HG03439 (cell line): ENCODE data around the gene MAK.
"Not testable (repeated sequence)": the region's sequence is repeated elsewhere in the genome, so short reads cannot be mapped to it uniquely, and the experiment has no call there.

ENCODE experiments used
- ATAC-seq: cut with Tn5 transposase; IDR thresholded peaks from one replicate; pipeline ENCODE4 v1.9.1; 2021; ENCODE audit warnings: mild to moderate bottlenecking, moderate library complexity; ENCODE audit not compliant: unreplicated experiment

The MAK gene

DNA sequence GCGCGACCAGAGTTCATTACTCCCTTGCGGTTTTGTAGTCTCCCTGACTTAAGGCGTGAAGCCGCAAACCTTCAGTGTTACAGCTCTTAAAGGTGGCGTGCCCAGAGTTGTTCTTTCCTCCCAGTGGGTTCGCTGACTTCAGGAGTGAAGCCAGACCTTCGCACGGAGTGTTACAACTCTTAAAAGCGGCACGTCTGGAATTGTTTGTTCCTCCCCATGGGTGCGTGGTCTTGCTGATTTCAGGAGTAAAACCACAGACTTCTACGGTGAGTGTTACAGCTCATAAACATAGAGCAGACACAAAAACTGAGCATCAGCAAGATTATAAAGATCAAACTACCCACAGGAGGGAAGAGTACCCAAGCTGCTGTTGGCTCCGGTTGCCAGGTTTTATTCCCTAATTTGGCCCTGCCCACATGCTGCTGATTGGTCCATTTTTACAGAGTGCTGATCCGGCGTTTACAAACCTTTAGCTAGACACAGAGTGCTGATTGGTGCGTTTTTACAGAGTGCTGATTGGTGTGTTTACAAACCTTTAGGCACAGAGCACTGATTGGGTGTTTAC, 105.1 kb downstream of the MAK start:
- ATAC-seq: no peak

DNA sequence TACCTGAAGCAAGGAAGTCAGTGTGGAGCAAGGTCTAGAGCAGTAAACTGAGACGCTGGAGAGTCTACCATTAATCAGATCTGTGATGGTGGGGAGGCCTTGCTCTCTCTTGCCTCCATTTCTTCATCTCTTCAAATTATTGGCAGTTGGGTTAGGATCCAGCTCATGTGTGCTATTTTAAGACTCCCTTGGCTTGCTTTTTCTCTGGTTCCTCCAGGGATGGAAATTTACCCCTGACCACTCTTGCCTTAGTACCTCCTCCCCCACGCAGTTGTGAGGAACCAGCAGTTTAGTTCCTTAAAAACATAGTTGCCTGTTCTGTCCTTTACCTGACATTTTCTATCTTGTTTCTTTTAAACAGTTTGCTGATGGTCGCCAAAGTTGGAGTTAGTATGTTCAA, 108.1 kb downstream of the MAK start:
- ATAC-seq: no peak

DNA sequence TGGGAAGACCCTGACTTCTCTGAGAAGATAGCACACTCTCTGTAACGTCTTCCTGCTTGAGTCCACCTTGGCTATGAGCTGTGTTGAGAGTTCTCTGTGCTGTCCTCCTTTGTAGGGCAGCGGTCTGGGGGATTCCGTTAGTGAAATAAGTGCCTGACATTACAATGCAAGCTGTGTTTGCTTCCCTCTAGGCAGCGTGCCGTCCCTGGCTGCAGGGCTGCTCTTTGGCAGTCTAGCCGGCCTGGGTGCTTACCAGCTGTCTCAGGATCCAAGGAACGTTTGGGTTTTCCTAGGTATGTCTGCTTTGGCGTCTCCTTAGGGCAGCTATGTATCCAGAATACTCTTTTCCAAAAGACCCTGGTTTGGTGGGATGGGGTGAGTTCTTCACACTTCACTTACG, 112.6 kb downstream of the MAK start:
- ATAC-seq: no peak

DNA sequence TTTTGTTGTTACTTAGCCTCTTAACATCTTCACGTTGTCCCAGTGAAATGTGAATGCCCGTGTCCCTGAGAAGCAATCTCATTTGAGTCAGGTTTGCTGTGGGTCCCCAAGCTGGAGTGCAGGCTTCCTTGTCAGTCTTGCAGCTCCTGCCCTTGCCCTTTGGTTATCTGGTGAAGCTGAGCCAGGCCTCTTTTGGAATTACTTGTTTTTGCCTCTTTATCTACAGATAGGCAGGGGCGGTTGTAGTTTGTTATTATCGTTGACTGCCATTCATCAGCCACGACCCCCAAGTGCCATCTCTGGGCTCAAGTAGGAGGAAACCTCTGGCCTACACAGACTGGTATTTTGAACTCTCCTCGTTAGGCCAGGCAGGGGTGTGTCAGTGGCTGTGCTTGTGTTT, 113.3 kb downstream of the MAK start:
- ATAC-seq: no peak

GRCh38 chr6:10723567-10723881, 114.8 kb downstream of the MAK start:
- no peak for ATAC-seq

DNA sequence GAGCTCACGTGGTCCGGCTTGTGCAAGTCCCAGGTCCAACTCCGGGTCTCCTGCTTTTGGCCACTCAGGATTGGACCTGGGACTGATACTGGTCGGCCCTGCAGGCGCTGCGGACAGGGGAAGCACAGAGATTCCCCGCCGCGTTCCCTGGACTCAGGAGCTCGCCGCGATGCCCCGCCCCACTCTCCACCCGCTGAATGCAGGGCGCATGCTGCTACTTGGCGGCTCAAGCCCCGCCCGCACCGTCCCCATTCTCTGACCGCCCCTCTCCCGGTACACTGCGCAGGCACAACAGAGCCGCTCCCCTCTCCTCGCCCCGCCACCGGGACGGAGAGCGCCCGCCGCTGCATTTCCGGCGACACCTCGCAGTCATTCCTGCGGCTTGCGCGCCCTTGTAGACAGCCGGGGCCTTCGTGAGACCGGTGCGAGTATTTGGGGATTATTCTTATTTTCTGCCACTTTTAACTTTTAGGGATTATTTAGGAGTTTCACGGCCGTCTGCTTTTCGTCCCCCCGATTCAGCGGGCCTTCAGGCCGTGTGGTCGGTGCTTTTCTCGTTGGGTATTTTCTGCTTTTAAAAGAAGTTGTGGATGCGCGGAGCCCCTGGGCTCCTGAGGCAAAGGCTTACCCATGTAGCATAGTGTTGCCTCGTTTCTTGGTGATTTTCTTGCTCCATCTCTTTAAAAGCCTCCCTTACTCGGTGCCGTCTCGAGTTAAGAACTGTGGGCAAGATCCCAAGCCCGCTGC, 115.3 kb downstream of the MAK start, which contains the start of gene TMEM14C:
Gene TMEM14C (plus strand): TSS at position 251 of the 747 bp plus-strand sequence. CDS start 1,544 bp downstream, outside the sequence.
- peak; percentile 94 for ATAC-seq

GRCh38 chr6:10722570-10722819, 115.8 kb downstream of the MAK start:
- ATAC-seq: no peak

GRCh38 chr6:10721850-10722569, 116.3 kb downstream of the MAK start:
- no peak for ATAC-seq

- ATAC-seq: not testable (repeated sequence)
These were observed 117.1 kb downstream of the MAK start for GRCh38 chr6:10720960-10721849.

- ATAC-seq: no peak
These were observed 117.9 kb downstream of the MAK start for GRCh38 chr6:10720265-10720959.

GRCh38 chr6:10719964-10720264, 118.4 kb downstream of the MAK start:
- no peak for ATAC-seq

GRCh38 chr6:10719296-10719963, 118.9 kb downstream of the MAK start:
- ATAC-seq: no peak

DNA sequence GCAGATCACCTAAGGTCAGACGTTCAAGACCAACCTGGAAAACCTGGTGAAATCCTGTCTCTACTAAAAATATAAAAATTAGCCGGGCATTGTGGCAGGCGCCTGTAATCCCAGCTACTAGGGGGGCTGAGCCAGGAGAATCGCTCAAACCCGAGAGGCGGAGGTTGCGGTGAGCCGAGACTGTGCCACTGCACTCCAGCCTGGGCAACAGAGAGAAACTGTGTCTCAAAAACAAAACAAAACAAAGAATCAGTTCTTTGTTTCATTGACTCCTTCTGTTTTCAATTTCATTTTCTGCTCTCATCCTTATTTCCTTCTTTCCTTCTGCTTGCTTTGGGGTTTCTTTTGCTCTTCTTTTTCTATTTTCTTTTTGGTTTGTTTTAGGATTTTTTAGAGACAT, 124.4 kb downstream of the MAK start:
- ATAC-seq: no peak
